NCI-H2171 treated with DMSO at 0.1 percent for 48 hours (cell line): Measurements from ENCODE around the gene ZDHHC11B.
A peak's percentile ranks its signal among the peaks of the same experiment; 100 is the strongest.

ENCODE experiments used
- DNase-seq: peaks from one replicate; lab custom pipeline; 2025; lab: John Stamatoyannopoulos, UW

ZDHHC11B gene

DNA sequence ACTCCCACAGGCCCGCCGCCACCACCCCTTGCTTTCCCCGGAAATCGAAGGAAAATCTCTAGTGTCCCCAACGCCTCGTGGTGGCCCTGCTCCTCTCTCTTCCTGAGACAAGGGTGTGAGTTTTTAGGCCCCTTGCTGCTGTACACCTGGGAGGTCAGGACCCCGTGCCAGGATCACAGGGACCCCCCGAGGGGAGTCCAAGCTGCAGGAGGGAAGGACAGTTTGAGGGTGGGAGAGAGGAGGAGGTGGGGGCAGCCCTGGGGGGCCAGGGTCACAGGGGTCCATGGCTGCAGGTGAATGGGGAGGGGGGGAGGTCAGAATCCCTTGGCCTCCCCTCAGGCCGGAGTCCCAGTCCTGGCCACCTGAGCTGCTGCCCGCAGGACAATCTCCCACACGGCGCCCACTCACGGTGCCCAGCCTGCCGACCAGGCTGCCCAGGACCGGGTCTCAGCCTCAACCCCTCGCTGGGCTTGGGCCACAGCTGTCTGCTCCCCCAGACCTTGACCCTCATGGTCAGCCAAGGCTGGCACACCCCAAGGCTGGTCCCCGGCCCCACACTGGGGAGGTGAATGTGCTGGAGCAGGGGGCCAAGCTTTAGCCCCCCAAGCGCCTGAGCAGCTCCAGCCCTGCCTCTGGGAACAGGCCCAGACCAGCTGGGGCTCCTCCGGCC, 111.2 kb downstream of the ZDHHC11B start:
- no peak for DNase-seq

DNA sequence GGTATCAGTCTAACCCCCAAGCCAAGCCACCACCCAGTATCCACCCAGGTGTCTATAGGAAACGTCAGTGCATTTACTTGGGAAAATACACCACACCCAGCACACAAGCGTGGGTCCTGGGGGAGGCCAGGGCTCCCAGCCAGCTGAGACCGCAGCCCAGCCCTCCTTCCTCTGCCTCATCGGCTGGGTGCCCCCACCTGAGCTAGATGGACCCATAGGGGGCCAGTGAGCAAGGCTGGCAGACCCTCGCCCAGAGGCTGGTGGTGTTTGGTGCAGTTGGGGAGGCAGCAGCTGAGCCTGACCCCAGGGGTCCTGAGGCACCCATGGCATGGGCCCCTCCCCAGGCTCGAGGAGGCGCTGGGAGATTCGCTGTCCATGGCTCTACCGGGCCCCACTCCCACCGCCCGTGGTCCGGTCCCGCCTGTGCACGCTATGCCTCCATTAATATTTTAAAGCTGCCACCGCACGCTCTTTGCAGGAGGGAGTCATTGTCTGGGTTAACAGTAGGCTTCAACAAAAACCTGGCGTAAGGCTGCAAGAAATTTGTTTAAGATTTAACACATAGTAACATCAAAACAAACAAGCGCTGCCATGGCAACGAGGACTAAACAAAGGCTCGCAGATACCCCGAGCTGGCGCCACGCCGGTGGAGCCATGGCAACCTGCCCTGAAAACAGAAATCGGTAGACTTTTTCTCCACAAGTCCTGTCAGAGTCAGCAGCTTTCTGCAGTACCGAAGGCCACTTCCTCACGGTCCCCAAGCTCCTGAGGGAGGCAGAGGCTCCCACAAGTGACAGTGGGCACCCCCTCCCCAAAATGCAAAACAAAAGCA, 112.0 kb downstream of the ZDHHC11B start:
- peak; percentile 94 for DNase-seq

DNA sequence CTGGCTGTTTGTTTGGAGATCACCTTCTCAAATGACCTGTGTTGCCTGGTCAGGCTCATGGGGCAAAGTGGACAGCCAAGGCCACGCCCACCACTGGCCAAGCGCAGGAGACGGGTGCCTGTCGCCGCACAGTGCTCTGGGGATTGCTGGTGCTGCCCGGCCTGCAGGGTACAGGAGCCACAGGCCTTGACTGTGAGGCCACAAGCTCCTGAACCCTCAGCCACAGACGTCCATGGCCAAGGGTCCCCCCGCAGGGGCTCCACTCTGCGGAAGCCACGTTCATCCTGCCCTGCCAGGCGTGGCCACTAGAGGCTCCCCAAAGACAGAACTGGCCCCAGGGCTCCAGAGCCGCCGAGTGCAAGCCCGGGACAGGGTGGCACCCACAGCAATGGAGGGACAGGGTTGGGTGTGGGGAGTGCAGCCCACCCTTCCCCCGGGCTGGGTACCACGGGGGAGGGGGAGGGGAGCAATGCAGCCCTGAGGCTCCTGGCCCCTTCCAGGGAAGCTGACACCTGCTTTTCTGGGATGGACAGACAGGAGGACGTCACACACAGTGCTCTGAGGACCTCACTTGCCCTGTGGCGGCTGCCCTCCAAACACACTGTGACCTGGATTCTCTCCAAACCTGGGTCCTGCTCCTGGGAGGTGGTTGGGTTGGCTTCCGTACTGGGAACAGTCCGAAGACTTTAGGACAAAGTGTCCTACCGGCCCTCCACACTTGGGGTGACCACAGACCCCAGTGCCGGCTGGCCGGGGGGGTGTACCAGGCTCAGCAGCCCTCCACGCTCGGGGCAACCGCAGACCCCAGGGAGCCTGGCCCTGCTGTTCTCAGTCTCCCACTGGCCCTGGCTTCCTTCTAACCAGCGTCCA, 112.8 kb downstream of the ZDHHC11B start:
- DNase-seq, result peak; percentile 82

DNA sequence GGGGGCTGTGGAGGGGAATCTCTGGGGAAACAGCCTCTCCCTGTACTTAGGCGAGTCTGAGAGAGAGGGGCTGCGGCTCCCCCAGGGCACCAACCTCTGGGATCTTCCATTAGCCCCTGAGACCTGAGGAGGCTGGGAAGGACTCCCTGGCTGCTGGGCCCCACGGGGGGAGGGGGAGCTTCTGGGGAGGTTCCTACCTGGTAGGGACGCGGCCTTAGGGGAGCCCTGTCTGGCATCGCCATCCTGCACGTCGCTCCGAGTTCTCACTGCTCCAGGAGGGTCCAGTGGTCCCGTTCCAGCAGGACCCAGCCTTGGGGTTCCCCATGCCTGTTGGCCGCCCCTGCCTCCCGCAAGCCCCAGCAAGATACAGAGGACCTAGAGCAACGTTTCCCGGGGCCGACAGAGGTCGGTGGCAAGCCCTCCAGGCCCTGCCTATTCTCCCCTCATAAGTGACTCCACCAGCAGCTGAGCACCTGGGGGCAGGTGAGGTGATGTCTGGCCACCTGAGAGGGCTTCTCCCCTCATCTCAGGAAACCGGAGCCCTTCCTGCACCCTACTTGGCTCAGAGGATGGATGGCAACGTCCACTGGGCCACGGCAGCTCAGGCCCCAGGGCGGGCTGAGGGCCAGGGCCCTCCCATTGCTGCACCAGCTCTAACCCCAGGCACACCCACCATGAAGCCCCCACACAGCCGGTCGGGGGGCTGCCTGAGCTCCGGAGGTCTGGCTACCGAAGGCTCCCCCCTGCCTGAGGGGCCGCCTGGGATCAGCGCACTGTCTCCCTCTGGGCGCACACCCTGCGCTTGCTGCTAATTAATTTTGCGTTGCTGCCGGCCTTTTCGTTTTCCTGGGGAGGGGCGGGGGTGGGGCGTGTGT, 113.9 kb downstream of the ZDHHC11B start:
- DNase-seq, result peak; percentile 26

DNA sequence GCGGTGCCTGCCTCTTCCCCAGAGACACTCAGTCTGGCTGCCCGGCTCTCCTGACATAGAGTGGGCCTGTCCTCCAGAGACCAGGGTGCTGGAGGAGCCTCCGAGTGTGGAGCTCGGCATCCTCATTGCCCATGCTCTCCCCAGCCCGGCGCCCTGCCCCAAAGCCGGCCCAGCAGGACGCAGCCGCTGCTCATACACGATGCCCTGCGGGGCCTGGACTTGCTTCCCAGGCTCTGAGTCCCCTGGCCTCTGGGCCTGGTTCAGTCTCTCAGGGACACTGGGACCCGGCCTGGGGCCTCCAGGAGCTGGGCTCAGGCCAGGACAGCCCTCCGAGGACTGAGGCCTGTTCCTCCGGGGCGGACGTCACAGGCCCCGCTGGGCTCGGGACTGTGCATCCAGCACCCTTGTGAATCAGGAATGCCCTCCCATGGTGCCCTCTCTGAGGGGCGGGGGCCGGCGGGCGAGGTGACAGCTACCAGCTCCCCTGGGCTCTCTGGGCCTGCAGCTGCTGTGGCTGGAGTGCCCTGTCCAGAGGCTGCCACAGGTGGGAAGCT, 114.6 kb downstream of the ZDHHC11B start:
- DNase-seq, result no peak

DNA sequence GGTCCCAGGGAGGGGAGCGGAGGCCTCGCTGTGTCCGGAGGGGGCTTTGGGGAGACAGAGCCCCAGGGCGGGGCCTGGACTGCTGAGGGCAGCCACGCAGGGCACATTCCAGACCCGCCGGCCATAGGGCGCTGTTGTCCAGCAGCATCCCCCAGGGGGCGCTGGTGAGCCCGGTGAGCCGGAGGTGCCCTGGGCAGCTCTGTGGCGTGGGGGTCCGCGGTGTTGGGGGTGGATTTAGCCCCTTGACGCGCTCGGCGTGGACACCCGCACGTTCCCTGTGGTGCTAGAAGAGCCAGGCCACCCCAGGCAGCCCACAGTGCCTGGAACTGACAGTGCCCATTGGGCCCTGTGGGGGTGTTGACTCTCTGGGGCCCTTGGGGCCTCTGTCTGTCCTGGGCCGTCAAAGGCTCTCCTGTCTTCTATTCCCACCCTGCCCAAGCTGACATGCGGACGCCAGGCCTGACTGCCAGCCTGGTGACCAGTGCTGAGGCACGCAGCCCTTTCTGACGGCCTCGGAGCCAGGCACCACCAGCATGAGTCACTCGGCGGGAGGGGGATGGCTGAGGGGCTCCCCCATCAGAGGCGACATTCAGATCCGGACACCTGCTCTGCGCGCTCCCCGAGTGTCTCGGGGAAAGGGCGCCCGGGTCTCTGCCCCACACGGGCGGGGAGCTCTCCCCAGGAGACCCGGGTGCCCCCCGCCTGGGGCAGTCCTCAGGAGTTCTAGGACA, 115.3 kb downstream of the ZDHHC11B start:
- DNase-seq, result no peak

DNA sequence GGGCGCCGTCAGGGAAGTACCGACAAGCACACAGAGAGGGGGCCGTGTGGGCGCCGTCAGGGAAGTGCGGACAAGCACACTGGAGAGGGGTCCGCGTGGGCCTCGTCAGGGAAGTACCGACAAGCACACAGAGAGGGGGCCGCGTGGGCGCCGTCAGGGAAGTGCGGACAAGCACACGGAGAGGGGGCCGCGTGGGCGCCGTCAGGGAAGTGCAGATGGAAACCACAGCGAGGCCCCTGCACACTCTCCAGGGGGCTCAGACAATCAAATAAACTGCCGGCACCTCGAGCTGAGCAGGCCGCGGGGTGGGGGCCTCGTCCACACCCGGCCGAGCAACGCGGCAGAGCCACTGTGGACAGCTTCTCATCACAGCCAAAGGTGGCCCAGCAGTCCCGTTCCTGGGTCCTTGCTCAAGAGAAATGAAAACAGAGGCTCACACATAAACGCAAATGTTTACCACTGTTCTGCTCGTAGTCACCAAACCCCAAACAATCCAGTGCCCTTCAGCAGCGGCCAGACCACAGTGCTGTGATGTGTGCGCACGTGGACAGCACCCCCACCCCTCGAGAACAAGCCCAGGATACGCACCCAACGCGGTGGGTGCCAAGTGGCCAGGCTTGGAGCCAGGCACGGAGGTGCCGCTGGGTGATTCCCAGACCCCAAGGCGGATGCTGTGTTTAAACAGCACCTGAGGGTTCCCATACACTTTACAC, 116.1 kb downstream of the ZDHHC11B start:
- no peak for DNase-seq

DNA sequence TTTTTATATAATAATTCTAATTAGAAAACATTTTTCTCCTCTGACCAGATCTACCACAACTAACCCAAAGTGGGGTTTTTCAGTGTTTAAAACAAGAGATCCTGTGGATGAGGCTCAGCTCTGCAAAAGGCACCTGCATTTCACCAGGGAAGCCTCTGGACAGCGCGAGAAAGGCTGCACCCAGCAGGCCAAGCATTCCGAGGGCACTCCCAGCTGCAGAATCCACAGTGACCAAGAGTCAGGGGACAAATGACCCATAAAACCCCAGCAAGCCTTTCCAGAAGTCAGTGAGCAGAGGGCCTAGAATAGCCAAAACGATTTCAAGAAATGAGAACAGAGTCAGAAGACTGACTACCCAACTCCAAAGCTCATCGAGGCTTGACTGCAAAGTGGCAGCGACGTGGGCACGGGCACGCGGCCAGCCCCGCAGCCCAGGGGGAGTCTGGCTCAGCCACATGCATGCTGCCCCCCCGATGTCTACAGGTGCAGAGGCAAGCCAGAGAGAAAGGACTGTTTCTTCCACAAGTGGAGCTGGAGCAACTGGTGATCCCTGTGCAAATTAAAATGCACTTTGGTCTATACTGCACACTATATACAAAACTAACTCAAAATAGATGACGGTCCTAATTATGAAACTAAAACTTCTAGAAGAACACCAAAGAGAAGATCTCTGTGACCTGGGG, 117.6 kb downstream of the ZDHHC11B start:
- DNase-seq, result no peak

DNA sequence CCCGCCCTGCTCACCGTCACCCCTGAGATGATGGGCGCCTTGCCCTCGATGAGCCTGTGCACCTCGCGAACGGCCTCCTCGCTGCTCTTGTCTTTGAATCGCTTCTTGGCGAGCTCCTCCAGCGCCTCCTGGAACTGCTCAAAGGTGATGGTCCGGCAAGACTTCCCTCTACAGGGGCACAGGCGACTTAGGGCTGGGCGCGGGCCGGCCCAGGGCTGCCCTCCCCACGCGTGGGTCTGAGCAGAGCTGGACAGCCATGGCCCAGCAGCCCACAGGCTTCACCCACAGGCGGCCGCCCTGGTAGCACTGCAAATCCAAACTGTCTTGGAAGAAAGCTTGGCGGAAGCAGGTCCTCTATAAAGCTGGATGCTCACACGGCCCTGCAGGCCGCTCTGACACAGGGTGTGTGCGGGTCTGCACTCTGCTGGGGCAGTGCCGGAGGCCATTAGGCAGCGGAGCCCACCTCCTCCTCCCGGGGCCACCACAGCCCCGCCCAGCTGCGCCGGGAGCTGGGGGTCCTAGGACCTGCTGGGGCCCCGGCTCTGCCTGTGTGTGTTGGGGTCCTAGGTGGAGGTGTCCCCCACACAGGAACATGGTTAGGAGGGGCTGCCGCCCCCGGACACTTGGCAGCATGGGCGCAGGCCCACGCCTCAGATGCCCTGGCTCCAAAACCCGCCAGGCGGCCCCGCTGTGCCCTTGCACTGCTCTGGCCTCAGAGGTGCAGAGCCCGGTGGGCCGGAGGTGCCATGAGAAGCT, 118.4 kb downstream of the ZDHHC11B start:
- DNase-seq, result no peak

DNA sequence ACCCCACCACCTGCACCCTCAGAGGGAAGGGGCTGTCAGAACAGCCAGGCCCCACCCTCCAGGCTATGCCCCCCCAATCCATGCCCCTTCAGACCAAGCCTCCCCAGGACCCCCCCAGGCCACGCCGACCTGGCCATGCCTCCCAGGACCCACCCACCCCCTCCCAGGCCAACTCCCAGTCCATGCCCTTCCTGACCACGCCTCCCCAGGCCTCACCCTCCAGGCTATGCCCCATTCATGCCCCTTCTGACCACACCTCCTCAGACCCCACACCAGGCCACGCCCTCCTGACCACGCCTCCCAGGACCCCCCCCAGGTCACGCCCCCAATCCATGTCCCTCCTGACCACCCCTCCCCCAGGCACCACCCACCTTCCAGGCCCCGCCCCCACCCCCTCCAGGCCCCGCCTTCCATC, 119.0 kb downstream of the ZDHHC11B start:
- DNase-seq, result no peak

DNA sequence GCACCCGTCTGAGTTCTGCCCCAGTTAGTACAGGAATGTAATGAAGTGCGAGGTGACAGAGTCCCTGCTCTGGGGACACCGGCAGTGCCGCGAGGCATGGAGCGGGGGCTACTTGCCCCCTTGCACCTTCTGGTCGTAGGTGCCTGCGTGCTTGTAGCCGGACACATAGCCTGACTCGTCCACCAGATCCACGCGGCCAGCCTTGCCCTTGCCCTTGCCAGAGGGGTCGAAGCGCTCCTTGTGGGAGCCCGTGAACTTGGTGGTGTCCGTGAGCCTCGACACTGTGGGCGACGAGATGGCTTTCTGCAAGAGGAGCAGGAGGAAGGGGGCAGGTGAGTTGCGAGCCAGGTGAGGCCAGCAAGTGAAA, 119.6 kb downstream of the ZDHHC11B start:
- no peak for DNase-seq

DNA sequence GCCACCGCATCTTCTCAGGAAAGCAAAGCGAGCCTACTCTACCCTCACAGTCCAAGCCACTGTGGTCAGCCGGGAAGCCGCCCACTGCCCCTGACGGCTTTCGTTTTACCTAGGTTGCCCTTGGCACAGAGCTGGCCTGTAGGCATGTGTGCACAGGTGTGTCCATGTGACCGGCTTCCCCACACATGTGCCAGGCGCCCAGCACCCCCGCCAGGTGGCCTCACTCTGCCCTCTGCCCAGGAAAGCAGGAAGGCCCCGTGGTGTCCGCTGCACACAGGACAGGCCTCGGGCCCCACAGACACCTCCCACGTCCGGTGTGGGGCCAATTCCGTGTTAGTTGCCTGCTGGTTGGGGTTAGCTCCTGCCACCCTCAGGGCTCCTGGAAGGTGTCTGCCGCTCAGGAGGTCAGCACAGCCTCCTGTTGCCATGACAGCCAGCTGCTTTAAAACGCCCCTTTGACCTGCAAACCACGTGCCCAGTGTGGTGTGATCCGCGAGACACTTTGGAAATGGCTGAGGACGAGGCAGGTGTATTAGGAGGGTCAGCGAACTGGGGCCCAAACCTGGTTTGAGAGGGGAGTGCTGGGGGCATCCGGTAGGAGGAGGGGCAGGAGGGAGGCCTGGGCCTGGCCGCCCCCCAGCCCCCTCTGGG, 120.1 kb downstream of the ZDHHC11B start:
- no peak for DNase-seq

DNA sequence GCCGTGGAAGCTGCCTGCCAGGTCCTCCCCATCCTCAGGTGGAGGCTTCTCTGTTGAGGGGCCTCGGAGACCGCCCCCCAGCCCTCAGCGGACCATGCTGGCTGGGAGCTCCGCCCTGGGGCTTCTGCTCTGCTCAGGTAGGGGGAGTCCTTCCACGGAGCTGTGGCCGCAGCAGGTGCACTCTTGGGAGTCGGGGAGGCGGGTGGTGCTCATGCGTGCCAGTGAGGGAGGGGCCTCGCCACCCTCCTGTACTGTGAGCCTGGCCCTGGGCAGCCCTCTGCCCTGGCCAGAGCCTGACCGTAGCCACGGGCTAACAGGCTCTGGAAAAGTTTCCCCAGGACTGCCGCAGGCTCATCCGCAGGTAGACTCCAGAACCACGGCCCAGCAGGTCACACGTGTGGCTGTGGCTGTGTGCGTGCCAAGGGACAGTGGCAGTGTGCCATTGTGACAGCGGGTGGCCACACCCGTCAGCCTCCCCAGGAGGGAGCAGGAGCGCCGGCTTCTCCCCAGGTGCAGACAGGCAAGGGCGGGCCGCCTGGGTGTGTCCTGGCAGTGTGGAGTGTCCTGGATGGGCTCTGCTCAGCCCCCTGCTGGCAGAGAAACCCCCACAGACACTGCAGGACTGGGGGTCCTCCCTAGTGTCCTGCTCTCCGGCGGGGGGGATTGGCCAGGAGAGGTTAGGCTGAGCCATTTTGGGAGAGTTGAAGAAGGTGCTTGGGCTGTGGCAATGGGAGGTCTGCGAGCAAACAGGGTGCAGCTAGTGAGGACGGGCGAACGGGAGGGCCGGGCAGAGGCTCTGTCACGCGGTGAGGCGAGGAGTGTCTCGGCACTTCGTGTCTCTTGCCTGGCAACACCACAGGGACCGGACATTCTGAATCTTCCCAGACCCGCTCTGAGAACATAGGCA, 120.8 kb downstream of the ZDHHC11B start:
- no peak for DNase-seq

DNA sequence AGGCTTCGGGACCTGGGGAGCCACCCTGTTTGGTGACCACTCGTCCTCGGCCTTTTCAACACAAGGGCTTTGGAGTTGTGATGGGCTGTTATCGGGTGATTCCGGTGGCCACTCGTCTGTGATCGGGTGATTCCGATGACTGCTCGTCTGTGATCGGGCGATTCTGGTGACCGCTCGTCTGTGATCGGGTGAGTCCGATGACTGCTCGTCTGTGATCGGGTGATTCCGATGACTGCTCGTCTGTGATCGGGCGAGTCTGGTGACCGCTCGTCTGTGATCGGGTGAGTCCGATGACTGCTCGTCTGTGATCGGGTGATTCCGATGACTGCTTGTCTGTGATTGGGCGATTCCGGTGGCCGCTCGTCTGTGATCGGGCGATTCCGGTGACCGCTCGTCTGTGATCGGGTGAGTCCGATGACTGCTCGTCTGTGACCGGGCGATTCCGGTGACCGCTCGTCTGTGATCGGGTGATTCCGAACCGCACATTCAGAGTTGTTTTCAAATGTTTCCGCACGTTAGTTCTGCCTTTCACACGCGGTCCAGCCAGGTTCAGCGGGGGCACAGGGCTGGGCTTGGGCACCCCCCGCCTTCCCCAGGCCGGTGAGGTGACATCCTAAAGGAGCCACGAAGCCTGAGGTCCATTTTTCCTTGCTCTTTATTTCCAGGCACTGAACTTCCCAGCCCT, 121.6 kb downstream of the ZDHHC11B start:
- DNase-seq, result no peak

DNA sequence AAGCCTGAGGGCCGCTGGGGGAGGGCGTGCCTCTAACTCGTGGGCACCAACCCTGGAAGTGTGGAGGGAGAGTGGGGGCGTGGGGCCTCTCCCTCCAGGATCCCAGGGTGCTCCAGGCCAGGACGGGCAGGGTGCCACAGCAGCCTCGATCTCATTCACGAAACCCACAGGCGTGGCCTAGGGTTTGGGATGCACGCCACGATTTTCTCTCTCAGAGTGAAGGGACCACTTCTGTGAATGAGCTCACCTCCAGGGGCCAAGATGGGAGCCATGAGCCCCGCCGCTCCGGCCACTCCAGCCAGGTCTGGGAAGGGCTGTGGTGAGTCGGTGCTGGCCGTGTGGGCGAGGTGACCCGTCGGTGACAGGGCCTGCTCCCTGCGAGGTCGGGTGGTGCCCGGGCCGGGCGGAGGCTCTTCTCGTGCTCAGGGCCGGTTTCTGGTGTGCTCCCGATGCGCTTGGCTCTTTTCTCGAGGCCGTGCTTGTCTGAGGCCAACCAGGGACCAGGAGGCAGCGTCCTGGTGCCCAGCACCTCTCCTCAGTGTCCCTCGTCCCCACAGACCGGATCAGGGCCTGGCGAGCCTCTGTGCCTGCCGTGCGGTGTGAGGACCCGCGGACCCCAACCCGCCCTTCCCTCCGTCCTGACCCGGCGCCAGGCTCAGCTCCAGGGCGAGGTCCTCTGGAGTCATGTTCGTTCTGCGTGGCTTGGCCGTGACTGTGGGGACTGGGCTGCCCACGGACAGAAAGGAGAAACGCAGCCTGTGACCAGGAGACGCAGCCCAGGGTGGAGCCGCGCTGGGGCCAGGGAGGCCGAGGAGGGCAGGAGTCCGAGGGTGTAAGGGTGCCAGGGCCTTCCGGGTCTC, 122.4 kb downstream of the ZDHHC11B start:
- no peak for DNase-seq
